Measurements from ENCODE around the gene METTL23.

METTL23 gene

DNA sequence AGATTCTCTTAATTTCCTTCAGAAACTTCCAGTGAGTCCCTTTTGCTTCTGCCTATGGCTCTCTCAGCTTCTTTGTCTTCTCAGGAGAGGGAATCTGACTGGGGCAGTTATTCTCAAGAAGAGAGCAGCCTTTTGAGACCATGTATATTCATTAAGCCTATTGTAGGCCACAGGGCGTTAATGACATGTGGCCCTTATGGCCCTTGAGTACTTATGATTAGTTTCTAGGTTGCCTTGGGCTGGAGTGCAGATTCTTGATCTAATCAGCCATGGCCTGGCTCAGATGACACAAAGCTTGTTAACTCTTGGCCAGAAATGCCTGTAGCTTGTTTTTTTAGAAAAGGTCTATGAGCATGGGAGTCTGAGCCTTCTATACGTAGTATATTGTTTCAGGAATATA is 28.6 kb downstream of the METTL23 start:
- no peak for DNase-seq (ENCODE audit: low read depth in 1 of 2, low spot score in 1 of 2)

DNA sequence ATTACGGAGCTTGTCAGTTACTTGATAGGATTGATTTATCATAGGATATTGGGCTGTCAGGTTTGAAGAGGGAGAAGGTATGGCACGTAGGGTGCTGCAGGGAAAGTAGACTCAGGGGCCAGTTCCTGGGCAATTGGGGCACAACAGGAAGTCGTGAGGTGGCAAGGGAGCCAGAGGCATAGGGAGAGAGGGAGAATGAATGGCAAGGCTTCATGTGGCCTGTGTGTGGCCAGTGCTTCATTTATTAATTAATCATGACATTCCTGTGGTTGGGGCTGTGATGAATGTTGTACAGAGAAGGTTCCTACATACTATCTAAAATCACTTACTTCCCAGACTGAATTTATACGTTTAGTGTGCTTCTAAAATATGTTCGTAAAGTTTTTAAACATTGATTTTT is 30.6 kb downstream of the METTL23 start:
- DNase-seq (ENCODE audit: low read depth in 1 of 2, low spot score in 1 of 2): no peak

DNA sequence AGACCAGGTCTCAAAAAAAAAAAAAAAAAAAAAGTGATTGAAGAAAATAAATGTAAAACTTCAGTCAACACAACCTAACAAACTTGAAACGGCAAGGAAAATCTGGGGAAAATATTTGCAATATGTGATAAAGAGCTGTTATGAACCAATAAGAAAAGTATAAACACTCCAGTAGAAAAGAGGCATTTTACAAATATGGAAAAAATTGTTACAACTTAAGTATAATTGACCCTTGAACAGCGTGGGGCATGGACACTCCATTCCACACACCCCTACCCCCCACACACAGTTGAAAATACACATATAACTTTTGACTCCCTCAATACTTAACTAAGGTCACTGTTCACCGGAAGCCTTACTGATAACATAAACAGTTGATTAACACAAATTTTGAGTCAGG is 31.9 kb downstream of the METTL23 start:
- DNase-seq (ENCODE audit: low read depth in 1 of 2, low spot score in 1 of 2): no peak

DNA sequence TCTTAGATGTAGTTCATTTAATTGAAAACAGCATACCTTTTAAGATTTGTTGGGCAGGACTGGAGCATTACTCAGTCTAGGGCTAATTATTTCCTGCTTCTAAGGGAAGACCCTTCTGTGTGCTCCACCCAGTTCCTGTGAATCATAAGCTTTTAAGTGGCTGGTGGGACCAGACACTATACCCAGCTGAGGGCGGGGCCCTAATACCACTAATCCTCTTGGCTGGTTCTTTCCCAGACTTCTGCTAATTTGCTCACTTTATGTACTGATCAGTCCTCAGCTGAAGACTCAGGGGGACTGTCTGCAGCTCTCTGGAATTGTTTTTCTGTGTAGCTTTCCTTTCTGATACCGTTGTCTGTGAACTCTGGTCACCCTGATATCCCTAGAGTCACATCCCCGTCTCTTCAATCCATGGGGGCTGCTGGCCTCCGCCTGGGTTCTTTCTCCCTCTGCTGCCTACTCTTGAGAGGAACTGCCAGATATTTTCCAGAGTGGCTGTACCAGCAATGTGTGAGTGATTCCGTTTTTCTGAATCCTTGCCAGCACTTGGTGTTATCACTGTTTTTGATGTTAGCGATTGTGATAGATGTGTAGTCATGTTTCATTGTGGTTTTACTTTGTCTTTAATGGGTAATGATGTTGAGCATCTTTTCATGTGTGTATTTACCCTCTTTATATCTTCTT is 46.3 kb downstream of the METTL23 start:
- DNase-seq (ENCODE audit: low read depth in 1 of 2, low spot score in 1 of 2): peak; percentile 9 to 22

DNA sequence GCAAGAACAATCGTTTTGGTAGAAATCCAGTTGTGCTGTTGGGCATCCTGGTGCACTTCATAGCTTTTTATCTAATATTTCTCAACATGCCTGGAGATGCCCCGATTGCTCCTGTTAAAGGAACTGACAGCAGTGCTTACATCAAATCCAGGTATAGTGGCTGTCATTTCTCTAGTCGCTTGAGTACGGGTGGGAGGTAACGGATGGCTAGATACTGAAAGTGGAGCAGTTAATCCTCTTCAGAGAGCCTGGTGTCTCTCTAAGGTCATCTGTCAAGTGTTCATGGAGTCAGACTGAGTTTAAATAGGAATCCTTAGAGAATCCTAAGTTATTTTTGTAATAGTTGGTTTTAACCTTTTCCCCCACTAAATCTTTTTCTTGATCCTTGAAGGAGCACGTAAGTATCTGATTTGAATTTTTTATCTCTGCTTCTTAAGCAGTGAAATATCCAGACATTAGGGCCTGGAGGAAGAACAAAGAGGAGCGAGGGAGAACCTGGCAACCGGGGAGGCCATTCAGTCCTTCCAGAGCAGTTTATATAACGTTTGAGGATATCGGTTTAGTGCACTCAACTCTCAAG is 48.5 kb downstream of the METTL23 start:
- DNase-seq (ENCODE audit: low read depth in 1 of 2, low spot score in 1 of 2): no peak

DNA sequence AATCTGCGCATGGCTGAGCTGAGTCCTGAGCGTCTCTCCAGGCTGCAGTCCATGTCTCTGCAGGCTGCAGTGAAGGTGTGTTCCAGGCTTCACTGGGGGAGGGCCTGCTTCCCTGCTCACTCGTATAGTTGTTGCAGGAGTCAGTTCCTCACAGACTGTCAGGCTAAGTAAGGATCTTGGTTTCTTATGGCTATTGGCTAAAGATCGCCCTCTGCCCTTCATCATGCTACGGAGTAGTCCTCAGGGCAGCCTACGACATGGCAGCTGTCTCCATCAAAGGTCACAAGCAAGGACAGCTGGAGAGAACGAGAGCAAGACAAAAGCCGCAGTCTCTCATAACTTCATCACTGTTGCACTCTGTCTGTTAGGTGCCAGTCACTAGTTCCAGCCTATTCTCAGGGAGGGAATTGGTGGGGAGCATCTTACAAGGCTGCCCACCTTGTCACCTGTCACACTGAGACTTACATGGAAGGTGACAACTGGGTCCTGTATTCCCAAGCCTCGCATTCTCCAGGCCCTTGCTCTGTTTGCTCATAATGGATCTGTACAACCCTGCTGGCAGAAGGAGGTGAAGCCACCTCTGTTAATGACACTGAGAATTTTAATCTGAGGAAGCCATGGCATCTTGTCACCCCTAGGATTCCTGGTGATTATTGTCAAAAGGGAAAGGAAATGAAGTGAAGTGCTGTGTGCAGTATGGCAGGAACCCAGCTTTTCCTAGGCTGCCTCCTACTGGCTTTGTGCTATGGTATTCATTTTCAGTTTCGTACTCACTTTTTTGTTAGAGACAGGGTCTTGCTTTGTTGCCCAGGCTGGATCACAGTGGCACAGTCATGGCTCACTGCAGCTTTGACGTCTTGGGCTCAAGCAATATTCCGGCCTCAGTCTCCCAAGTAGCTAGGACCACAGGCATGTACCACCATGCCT is 54.7 kb downstream of the METTL23 start:
- DNase-seq (ENCODE audit: low read depth in 1 of 2, low spot score in 1 of 2): no peak

DNA sequence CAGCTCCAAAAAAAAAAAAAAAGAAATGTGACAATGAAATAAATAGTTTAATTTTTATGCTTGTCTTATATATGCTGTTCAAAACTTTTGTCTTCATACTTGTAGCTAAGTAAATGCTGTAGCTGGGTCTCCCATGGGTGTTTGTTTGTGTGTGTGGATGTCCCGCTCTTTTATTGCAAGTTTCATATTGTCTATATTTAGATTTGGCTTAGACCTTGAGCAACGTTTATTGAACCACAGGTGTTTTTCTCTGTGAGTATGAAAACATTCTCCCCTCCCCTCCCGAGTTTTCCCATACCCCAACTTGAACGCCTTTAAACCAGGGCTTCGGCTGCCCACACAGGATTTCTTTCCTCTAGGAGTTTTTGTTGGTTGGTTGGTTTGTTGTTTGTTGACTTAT is 56.5 kb downstream of the METTL23 start:
- no peak for DNase-seq (ENCODE audit: low read depth in 1 of 2, low spot score in 1 of 2)

Measured in activated T-helper 1 cell treated with anti-CD3 and anti-CD28 coated beads, Interleukin-2, amount 50 U/mL, for 16 hours (primary cell).